Mucosa of rectum (tissue), 2 donors: Measurements from ENCODE around the gene PNPLA2.

Source experiments
- H3K27ac ChIP-seq, 2 donors: one replicate each; pipeline ENCODE4 v1.7.0; 2013; ENCODE audit warnings: inconsistent platforms in 2 of 2, low read depth in 2 of 2, low read length in 2 of 2
- H3K27me3 ChIP-seq, 2 donors: one replicate each; pipeline ENCODE4 v1.7.0; 2013; ENCODE audit warnings: low read length in 2 of 2; ENCODE audit not compliant: control insufficient read depth in 2 of 2, insufficient read depth in 2 of 2
- H3K36me3 ChIP-seq, 2 donors: one replicate each; pipeline ENCODE4 v1.7.0; 2013; ENCODE audit warnings: low read length in 2 of 2; ENCODE audit not compliant: control insufficient read depth in 2 of 2, insufficient read depth in 2 of 2
- H3K4me1 ChIP-seq, 2 donors: one replicate each; pipeline ENCODE4 v1.7.0; 2013; ENCODE audit warnings: low read length in 2 of 2, mild to moderate bottlenecking in 1 of 2; ENCODE audit not compliant: control insufficient read depth in 2 of 2, insufficient read depth in 2 of 2
- H3K4me3 ChIP-seq, 2 donors: one replicate each; pipeline ENCODE4 v1.7.0; 2013; ENCODE audit warnings: low read length in 2 of 2
- H3K9ac ChIP-seq, 2 donors: one replicate each; pipeline ENCODE4 v1.7.0; 2013; ENCODE audit warnings: low read length in 2 of 2, low read depth in 1 of 2, mild to moderate bottlenecking in 1 of 2
- H3K9me3 ChIP-seq, 2 donors: one replicate each; pipeline ENCODE4 v1.7.0; 2013; ENCODE audit warnings: low read length in 2 of 2; ENCODE audit not compliant: control insufficient read depth in 2 of 2
- donor health status: healthy.
- donor health status: Normal muscosa, but diverticular disease.

The PNPLA2 gene

GRCh38 chr11:827146-827896 is 8.6 kb downstream of the PNPLA2 start:
- peak overlapping the region; percentile 89 to 91 for H3K27ac ChIP-seq
- peak overlapping the region; percentile 60 to 74 for H3K4me3 ChIP-seq
- H3K27me3 ChIP-seq: no peaks in the 10 kb centered on the region
- peak overlapping the region; percentile 48 to 93 for H3K9ac ChIP-seq
- H3K36me3 ChIP-seq: peaks cover 11 to 12% of the 10 kb centered on the region in 2 donors
- H3K4me1 ChIP-seq: peaks cover 50 to 76% of the 10 kb centered on the region in 2 donors
- no peaks in the 10 kb centered on the region for H3K9me3 ChIP-seq

GRCh38 chr11:827897-828192 is 9.1 kb downstream of the PNPLA2 start, which contains the start of gene CRACR2B:
CRACR2B (plus strand) TSS chr11:827919; CDS start chr11:828608, 689 bp downstream.
- Histone ChIP-seq H3K4me3 (peak within 1 kb of the TSS; percentile 60 to 74), H3K9ac (peak within 1 kb of the TSS; percentile 48 to 93), H3K27me3 (no peaks in the 10 kb centered on the region), H3K27ac (peak within 1 kb of the TSS; percentile 89 to 91), H3K36me3 (peaks cover 8 to 9% of the 10 kb centered on the region in 2 donors), H3K9me3 (no peaks in the 10 kb centered on the region), H3K4me1 (peaks cover 53 to 78% of the 10 kb centered on the region in 2 donors)

GRCh38 chr11:828506-829175 is 9.9 kb downstream of the PNPLA2 start:
- Histone ChIP-seq H3K4me1 (peaks cover 56 to 78% of the 10 kb centered on the region in 2 donors), H3K27me3 (no peaks in the 10 kb centered on the region), H3K4me3 (peak overlapping the region; percentile 41 to 65)

GRCh38 chr11:829176-829846 is 10.6 kb downstream of the PNPLA2 start:
- Histone ChIP-seq H3K4me3 (peak overlapping the region; percentile 41 to 65), H3K4me1 (peaks cover 62 to 81% of the 10 kb centered on the region in 2 donors), H3K27ac (peak overlapping the region; percentile 89 to 91), H3K27me3 (no peaks in the 10 kb centered on the region), H3K36me3 (peaks cover 0 to 4% of the 10 kb centered on the region in 2 donors), H3K9ac (peak overlapping the region in 1 of 2 donors; percentile 93), H3K9me3 (no peaks in the 10 kb centered on the region)

More at GRCh38 chr11:828506-829175, 9.9 kb downstream of the PNPLA2 start:
- H3K9me3 ChIP-seq: no peaks in the 10 kb centered on the region
- H3K36me3 ChIP-seq: peaks cover 4 to 8% of the 10 kb centered on the region in 2 donors
- peak overlapping the region in 1 of 2 donors; percentile 93 for H3K9ac ChIP-seq
- peak overlapping the region; percentile 89 to 91 for H3K27ac ChIP-seq

- H3K9me3 ChIP-seq: no peaks in the 10 kb centered on the region
- H3K4me1 ChIP-seq: peaks cover 67 to 81% of the 10 kb centered on the region in 2 donors
- H3K36me3 ChIP-seq: peaks cover 0 to 3% of the 10 kb centered on the region in 2 donors
- H3K27me3 ChIP-seq: no peaks in the 10 kb centered on the region
- H3K4me3 ChIP-seq: peak overlapping the region; percentile 41 to 65
- H3K27ac ChIP-seq: peak overlapping the region in 1 of 2 donors; percentile 91
- H3K9ac ChIP-seq: no peak overlapping the region
Observed at GRCh38 chr11:829847-830294, 11.2 kb downstream of the PNPLA2 start.

GRCh38 chr11:830295-831117 is 11.8 kb downstream of the PNPLA2 start:
- Histone ChIP-seq H3K9me3 (no peaks in the 10 kb centered on the region), H3K36me3 (no peaks in the 10 kb centered on the region), H3K4me3 (peak overlapping the region; percentile 41 to 65), H3K27me3 (no peaks in the 10 kb centered on the region), H3K27ac (no peak overlapping the region), H3K9ac (peak overlapping the region in 1 of 2 donors; percentile 29), H3K4me1 (peaks cover 67 to 79% of the 10 kb centered on the region in 2 donors)

- Histone ChIP-seq H3K9ac (no peak overlapping the region), H3K4me1 (peaks cover 67 to 72% of the 10 kb centered on the region in 2 donors), H3K36me3 (peaks cover 2 to 3% of the 10 kb centered on the region in 2 donors), H3K4me3 (no peak overlapping the region), H3K9me3 (no peaks in the 10 kb centered on the region), H3K27ac (no peak overlapping the region), H3K27me3 (no peaks in the 10 kb centered on the region)
Observed at GRCh38 chr11:831118-831864, 12.6 kb downstream of the PNPLA2 start.

GRCh38 chr11:831961-832528 is 13.3 kb downstream of the PNPLA2 start:
- peak overlapping the region; percentile 52 to 65 for H3K4me3 ChIP-seq
- H3K36me3 ChIP-seq: peaks cover 6 to 10% of the 10 kb centered on the region in 2 donors
- H3K9me3 ChIP-seq: no peaks in the 10 kb centered on the region
- H3K4me1 ChIP-seq: peaks cover 67 to 71% of the 10 kb centered on the region in 2 donors
- peak overlapping the region; percentile 70 to 82 for H3K9ac ChIP-seq
- peak overlapping the region; percentile 64 to 93 for H3K27ac ChIP-seq
- H3K27me3 ChIP-seq: no peaks in the 10 kb centered on the region
